ENCODE results near the gene GIGYF2. TPM values are rescaled to one million over a fixed set of nuclear protein-coding genes. Genes with fewer than 3 reads are reported as not detected.

The GIGYF2 gene
- total RNA-seq, 1 donor from 2014 or later, result 59.2 TPM

DNA sequence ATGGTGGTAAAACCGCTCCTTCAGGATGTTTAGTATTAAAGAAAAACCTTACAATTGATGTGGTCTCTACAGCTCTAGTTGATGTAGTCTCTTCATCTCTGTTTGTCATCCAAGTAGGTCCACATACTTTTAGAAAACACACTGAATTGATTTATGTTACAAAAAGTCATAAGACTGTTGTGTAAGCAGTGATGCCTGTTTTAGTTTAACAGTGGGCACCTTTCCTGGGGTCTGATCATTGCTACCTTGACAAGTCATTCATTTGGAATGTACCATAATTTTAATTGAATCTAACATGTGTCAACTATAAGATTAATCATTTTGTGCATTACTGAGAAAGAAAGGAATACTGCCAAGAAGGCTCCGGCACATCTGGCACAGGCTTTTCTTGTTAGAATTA is 34.3 kb downstream of the GIGYF2 start:
- no peak for ATAC-seq
- intact Hi-C loops (cut with micrococcal nuclease), result no loop called here
- no peak for DNase-seq

DNA sequence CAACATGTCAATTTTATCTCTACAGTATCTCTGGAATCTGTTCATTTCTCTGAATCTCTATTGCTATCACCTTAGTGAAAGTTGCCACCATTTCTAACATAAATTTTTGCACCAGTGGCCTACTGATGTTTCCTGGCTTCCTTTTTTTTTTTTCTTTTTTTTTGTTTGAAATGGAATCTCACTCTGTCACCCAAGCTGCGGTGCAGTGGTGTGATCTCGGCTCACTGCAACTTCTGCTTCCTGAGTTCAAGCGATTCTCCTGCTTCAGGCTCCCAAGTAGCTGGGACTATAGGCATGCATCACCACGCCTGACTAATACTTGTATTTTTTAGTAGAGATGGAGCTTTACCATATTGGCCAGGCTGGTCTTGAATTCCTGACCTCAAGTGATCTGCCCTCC is 44.2 kb downstream of the GIGYF2 start:
- ATAC-seq (no peak), DNase-seq (no peak)
- intact Hi-C loops (cut with micrococcal nuclease), result no loop called here

DNA sequence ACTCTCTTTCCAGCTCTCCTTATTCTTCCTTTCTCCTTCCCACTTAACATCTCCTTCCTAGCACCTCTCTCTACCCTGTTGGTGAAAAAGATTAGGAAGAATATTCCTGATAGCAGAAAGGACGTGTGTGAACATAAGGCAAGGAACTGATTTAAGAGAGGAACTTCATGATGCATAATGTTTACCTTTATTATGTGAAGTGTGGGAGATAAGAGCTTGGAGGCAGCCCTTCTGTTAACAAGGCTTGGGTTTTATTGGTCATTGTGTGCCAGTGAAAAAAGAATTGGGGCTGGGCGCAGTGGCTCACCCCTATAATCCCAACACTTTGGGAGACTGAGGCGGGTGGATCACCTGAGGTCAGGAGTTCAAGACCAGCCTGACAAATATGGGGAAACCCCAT is 44.8 kb downstream of the GIGYF2 start:
- no peak for DNase-seq
- intact Hi-C loops (cut with micrococcal nuclease), result no loop called here
- no peak for ATAC-seq

DNA sequence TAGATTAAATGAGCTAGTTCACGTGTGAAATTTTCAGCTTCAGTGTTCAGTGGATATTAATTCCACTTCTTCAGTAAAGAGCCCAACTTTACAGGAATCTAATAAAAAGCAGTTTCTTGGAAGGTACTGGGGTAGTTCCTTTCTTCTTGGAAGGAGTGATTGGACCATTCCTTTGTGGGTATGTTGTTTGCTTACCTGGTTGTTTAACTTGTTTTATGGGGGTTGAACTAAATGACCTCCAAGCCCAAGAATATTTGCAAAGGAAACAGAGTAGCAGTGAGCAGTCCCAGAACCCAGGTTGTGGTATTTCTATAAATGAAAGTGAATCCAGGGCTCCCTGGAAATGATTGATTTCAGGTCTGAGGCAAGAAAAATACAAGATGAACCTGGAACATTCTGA is 47.8 kb downstream of the GIGYF2 start:
- intact Hi-C loops (cut with micrococcal nuclease), result no loop called here
- ATAC-seq (no peak), DNase-seq (no peak)

DNA sequence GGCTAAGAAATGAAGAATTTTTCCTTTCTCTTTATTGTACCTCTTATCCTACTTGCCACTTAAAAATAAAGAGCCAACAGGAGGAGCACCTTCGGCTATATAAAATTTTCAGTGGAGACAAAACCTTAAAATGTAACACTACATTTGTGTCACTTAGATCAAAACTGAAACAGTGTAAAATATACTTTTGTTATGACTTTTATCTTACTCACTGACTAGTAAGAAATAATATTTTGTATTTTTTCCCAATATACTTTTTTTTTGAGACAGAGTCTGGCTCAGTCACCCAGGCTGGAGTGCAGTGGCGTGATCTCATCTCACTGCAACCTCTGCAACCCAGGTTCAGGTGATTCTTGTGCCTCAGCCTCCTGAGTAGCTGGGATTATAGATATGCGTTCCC is 50.9 kb downstream of the GIGYF2 start:
- DNase-seq (no peak), ATAC-seq (no peak)
- intact Hi-C loops (cut with micrococcal nuclease), result no loop called here

DNA sequence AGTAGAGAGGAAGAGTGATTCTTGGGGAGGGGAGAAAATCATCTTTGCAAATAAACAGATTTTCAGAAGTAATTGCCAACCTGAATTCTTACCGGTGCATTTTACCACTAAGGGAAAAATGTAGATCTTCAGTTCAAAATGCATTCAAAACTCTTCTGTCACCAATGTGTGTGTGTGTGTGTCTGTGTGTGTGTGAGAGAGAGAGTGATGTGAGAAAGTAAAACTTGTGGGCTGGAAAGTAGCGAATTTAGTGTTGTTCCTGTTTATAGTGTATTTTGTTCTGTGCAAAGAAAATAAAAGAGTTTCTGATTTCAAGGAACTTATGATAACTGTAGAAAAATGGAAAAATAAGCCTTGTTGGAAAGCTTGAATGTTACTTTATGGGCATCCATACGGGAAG is 52.2 kb downstream of the GIGYF2 start:
- intact Hi-C loops (cut with micrococcal nuclease), result no loop called here
- ATAC-seq (no peak), DNase-seq (no peak)

DNA sequence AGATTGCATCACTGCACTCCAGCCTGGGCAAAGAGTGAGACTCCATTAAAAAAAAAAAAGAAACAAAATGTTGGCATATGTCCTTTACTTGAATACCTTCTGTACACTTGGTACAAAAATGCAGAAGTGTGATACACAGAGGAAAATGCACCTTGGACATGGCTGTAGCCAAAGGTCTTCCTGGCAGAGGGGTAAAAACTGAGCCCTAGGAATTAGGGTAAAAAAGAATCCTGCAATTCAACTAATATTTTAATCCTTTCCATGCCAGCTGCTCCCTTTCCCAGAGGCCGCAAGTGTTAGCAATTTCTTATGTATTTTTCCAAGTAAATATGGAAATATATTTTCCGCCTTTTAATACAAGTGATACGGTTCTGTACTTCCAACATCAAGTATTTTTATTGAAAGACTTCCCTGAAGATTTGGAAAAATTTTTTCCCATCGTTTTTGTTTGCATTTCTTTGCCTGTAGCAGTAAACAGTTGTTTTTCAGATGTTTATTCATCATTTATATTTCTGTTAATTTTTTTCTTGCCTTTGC is 53.1 kb downstream of the GIGYF2 start:
- ATAC-seq, result no peak
- no peak for DNase-seq
- intact Hi-C loops (cut with micrococcal nuclease), result no loop called here

DNA sequence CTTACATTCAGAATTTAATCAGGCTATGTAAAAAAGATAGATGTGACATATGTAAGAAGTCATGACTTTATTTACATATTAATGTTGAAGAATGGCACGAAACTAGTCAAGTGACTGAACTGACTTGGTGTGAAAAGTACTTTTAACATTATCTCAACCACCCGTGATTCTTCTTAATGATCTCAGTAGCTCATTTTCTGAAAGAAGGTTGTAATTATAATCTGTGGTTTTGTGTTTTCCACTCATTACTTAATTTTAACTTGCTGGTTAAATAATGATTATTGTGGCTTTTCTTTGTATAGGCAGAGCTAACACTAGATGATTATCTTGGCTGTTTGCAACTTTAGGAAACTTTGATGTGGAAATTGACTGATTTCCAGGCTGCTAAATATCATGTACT is 60.8 kb downstream of the GIGYF2 start:
- ATAC-seq, result no peak
- no peak for DNase-seq
- intact Hi-C loops (cut with micrococcal nuclease), result no loop called here

DNA sequence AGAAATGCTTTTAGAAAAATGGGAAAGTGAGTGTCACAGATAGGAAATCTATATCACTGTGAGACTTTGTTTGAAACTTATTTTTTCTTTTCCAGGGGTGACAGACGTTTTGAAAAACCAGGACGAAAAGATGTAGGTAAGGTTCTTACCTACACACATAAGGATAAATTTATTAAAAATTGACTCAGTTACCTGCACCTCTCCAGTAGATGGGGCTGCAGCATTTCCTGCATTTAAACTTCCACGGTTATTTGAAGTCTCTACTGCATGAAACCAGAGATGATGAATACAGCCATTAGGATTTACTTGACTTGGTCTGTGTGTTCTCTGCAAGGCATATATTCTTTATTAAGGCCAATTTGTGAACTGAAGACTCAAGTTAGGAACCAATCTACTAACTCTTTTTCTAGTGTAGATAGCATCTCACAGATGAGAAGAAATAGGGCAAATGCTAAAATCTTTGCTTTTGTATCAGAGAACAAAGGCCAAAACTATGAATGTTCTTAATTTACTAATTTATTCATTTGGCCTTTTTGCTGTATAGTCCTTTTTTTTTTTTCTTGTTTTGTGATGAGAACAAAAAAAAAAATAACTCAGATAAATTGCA is 64.3 kb downstream of the GIGYF2 start:
- DNase-seq, result no peak
- intact Hi-C loops (cut with micrococcal nuclease), result no loop called here
- no peak for ATAC-seq

DNA sequence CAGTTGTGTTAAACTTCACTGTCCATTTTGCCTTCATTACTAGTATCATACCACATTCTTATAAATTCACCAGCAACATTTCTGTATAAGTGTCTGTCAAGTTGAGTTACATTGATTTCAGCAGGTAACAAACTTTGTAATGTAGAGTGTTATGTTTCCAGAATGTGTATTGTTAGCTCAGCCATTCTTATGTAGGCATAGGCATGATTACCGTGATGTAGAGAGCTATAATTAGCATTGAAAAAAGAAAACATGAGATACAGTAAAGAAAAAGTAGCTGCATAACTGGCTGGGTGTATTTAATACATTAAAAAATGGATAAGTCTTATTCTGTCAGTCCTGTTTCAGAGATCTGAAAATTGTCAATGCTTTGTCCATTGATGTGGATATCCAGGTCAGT is 70.7 kb downstream of the GIGYF2 start:
- DNase-seq, result no peak

DNA sequence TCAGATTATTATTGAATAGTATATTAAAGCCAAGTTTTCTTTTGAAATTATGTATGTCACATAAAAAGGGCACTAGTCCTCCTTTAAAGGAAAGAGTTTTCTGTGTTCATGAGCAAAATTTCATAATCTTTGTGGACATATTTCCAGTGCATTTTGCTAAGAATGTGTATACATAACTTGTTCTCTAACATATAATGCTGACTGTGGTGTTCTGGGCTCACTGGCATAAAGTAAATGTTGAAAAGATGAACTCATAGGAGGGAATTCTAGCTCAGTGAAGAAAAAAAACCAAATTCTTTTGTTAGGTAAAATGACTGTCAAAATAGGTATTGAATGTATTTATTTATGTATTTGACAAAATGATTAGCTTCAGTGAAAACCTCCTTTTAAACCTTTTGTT is 73.1 kb downstream of the GIGYF2 start:
- intact Hi-C loops (cut with micrococcal nuclease), result no loop called here
- ATAC-seq, result no peak

More for the DNA sequence above, 70.7 kb downstream of the GIGYF2 start:
- no peak for ATAC-seq
- intact Hi-C loops (cut with micrococcal nuclease), result no loop called here

DNA sequence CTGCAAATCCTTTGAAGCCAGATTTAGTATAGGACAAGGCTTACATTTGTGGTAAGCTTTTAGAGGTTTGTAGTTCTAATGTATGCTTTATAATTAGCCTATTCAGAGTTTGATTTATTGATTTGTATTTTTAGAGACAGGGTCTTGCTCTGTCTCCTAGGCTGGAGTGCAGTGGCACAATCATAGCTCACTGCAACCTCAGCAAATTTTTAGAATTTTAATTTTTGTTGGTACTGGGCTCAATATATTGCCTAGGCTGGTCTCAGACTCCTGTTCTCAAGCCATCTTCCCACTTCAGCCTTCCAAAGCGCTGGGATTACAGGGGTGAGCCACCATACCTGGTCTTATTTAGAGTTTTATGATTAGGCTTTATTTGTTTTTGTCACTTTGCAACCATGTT is 74.7 kb downstream of the GIGYF2 start:
- no peak for ATAC-seq
- no peak for DNase-seq
- intact Hi-C loops (cut with micrococcal nuclease), result no loop called here

More for the DNA sequence above, 73.1 kb downstream of the GIGYF2 start:
- no peak for DNase-seq

DNA sequence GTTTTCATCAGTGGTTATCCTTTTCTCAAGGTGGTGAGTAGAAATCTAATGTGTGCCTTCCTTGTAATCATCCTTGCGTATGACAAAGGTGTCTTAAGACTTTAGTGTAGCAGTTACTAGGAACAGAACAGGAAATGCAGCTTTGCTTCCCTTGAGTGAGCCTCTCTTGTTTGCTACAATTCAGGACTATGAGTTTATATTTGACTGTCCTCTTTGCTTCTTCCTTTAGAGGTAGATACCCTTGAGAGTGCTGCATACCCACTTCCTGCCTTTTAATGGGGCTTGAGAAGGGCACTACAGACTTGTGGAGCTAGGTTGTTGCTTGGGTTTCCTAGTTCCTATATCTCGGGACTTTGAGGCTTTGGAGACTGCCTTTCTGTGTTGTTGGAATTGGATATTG is 75.4 kb downstream of the GIGYF2 start:
- intact Hi-C loops (cut with micrococcal nuclease), result no loop called here
- DNase-seq, result no peak
- ATAC-seq, result no peak

DNA sequence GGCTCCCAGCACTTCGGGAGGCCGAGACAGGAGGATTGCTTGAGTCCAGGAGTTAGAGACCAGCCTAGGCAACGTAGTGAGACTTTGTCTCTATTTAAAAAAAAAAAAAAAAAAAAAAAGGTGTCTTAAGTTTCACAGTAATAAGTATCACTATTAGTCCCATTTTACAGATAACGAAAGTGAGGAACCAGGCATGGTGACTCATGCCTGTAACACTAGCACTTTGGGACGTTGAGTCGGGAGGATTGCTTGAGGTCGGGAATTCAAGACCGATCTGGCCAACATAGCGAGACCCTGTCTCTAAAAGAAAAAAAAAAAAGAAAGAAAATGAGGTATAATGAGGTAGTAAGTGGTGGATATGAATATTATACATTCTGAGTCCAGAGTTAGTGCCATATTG is 76.7 kb downstream of the GIGYF2 start:
- intact Hi-C loops (cut with micrococcal nuclease), result no loop called here
- ATAC-seq (no peak), DNase-seq (no peak)

DNA sequence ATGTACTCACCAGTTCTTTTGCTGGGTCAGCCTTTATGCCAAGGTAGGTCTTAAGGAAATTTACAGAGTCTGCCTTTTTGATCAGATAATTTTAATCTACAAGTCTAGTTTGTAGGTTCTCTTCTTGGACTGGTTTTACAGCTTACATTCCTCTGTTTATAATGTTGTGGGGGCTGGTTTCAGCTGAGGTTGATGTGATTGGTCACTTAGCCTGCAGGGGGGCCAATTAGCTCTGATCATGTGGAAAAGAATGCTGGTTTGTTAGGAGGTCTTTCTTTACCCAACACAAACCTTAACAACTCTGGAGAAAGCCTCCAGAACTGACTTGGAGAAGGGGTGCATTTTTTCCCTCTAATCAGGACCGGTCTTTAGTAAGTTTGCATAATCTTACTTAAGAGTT is 79.3 kb downstream of the GIGYF2 start, which contains the start of gene KCNJ13:
KCNJ13 (minus strand) TSS at position 131 of the 400 bp plus-strand sequence. CDS start 5,203 bp downstream, outside the sequence.
- no peak for ATAC-seq
- DNase-seq, result no peak
- intact Hi-C loops (cut with micrococcal nuclease), result no loop called here

DNA sequence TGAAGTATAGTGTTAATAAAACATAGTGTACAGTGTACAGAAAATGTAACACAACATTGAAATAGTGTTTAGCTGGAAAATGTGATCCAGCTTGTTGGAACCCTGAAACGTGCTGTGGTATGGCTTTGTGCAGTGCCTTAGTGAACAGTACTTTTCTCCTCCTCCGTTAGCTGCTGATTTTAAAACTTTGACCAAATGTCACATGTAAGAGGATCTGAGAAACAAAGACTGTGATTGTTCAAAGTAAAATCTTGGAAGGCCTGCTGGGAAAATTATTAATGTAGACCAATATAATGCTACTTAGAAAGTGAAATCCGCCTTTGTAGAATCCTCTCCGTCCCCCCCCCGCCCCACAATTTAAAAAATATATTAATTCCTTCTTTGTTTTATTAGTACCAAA is 80.1 kb downstream of the GIGYF2 start:
- intact Hi-C loops (cut with micrococcal nuclease), result no loop called here
- no peak for ATAC-seq
- no peak for DNase-seq

DNA sequence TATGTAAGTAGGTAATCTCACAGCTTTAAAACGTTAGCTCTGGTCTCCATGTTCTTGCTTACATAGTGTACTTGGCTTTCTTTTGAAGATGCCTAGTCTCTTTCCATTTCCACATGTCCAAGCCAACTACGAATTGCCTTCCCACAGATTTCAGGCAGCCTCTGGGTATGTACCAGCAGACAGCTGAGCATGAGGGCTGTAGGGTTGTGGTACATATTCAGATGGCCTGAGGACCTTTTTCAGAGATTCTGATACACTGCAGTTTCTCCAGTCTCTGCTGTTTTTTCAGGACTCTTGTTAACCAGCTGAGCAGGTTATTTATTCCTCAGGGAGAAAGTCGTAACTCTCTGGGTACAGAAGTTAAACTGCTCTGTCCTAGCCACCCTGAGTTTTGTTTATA is 82.3 kb downstream of the GIGYF2 start:
- DNase-seq (no peak), ATAC-seq (peak; percentile 39)
- intact Hi-C loops (cut with micrococcal nuclease), result no loop called here

DNA sequence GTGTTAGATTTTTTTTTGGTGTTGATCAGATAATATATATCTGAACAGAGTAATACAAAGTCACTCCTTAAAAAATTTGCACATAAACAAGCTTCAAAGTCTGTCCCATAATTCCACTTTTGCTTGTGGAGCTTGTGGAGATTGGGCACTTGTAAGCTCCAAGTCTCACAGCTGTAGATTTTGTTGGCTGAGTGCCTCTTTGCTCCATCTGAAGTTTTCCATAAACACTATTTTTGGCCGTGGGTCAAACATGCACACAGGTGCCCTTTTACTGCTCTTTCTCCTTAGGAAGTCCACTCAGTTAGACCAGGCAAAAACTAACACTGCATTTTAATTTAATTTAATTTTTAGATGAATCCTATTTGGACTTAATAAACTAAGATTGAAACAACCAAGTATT is 82.8 kb downstream of the GIGYF2 start:
- intact Hi-C loops (cut with micrococcal nuclease), result no loop called here
- DNase-seq (no peak), ATAC-seq (peak; percentile 58)

DNA sequence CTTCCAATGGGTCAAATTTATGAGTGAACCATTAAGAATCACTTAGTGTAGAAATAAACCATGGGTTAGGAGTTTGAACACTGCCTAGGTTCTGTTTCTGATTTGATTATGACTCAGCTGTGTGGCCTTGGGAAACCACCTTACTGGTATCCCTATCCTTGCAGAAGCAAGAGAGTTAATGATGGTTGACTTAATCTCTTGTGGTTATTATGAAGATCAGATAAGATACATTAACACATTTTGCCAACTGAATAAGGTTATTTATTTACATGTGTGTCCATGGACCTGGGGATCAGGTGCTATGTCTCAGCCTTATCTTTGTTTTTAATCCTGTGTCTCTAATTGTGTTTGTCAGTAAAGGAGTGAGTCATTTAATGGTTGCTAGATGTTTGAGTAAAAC is 84.6 kb downstream of the GIGYF2 start:
- intact Hi-C loops (cut with micrococcal nuclease), result no loop called here
- DNase-seq (no peak), ATAC-seq (no peak)

DNA sequence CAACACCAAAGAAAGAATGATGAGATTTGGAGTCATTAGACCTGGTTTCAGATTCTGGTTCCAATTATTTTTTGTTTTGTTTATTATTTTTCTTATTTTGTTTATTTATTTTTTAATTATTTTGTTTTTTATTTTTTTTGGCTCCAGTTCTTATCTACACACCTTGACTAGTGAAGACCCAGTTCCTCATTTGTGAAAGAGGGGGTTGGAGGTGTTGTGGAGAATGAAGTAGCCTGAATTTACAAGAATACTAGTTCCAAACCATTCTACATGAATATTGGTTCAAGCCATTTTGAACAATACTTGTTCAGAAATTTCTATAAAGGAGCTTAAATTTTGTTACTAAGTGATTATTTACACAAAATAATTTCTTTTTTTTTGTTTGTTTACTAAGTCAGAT is 86.1 kb downstream of the GIGYF2 start:
- intact Hi-C loops (cut with micrococcal nuclease), result no loop called here

DNA sequence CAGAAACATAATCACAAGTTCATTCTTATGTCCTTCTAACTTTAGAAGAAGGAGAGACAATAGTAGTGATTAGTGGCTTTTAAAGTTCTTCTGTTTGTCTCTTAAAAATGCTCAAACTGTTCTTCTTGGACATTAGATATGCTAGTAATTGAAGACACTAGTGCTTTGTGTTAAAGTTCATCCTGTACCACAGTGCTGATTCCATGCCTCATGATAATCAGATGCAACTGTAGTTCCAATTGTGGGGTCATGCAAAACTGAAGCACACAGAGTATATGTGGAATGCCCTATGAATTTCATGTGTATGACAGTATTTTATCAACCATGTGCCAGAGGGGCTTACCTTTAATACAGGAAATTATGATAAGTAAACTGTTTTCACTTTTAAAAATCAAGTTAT is 90.7 kb downstream of the GIGYF2 start:
- intact Hi-C loops (cut with micrococcal nuclease), result no loop called here
- DNase-seq (no peak), ATAC-seq (no peak)

More for the DNA sequence above, 86.1 kb downstream of the GIGYF2 start:
- DNase-seq (no peak), ATAC-seq (no peak)

DNA sequence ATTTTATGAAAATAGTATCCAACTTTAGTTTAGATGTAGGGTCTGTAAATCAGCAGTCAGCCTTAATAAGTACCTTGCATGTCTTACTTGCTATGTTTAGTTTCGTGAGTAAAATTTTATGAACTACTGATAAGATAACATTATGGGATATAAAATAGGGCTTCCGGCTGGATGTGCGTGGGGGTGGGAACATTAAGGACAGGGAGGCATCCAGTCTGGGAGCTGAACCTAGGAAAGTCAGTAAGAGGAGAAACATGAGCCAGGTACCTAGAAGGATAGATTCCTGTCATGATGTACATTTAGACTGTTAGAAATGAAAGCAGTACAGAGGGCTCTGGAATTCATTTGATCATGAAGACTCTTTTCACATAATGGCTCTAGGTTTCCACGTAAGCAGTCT is 92.0 kb downstream of the GIGYF2 start:
- no peak for ATAC-seq
- no peak for DNase-seq
- intact Hi-C loops (cut with micrococcal nuclease), result no loop called here
